Retinal pigment epithelial cell (primary cell): Measurements from ENCODE around the gene BLTP1.
"Not testable (repeated sequence)": the region's sequence is repeated elsewhere in the genome, so short reads cannot be mapped to it uniquely, and the experiment has no call there.

Experiments
- DNase-seq: peaks from one replicate; pipeline ENCODE4 v3.0.0-alpha.2; 2010; ENCODE audit warnings: low read depth
- H3K4me3 ChIP-seq: 2 replicates; pipeline ENCODE4 v1.5.1; 2011; ENCODE audit warnings: mild to moderate bottlenecking, low read length, control low read depth, moderate library complexity
- CTCF ChIP-seq: conservative IDR thresholded peaks from 2 replicates; pipeline ENCODE4 v1.5.1; 2011; ENCODE audit warnings: low read depth, low read length, control low read depth, inconsistent platforms

The BLTP1 gene

GRCh38 chr4:122151982-122152710, at the start of gene BLTP1:
TSS of gene BLTP1 (plus strand) at chr4:122152331. CDS start at chr4:122170648, 18,317 bp downstream.
- TF ChIP-seq CTCF, result no peak
- DNase-seq, result peak; percentile 51
- peak within 1 kb of the TSS; percentile 98 for H3K4me3 ChIP-seq

- no peak overlapping the region for H3K4me3 ChIP-seq
- TF ChIP-seq CTCF, result no peak
- DNase-seq, result no peak
Observed at GRCh38 chr4:122104184-122104583, 47.9 kb upstream of the BLTP1 start.

GRCh38 chr4:122107680-122108079, 44.5 kb upstream of the BLTP1 start:
- no peak overlapping the region for H3K4me3 ChIP-seq
- TF ChIP-seq CTCF, result no peak
- no peak for DNase-seq

GRCh38 chr4:122110304-122110703, 41.8 kb upstream of the BLTP1 start:
- not testable (repeated sequence) for H3K4me3 ChIP-seq, DNase-seq

GRCh38 chr4:122117743-122118142, 34.4 kb upstream of the BLTP1 start:
- no peak for TF ChIP-seq CTCF
- no peak overlapping the region for H3K4me3 ChIP-seq
- no peak for DNase-seq

- DNase-seq, result no peak
- TF ChIP-seq CTCF, result no peak
- no peak overlapping the region for H3K4me3 ChIP-seq
Observed at GRCh38 chr4:122118243-122118642, 33.9 kb upstream of the BLTP1 start.

- DNase-seq, result no peak
- no peak for TF ChIP-seq CTCF
- no peak overlapping the region for H3K4me3 ChIP-seq
Observed at GRCh38 chr4:122119739-122120138, 32.4 kb upstream of the BLTP1 start.
